Activated CD4-positive, alpha-beta T cell treated with anti-CD3 and anti-CD28 coated beads, Interleukin-2, amount 50 U/mL, for 1 hour (primary cell): ENCODE results near the gene C2orf69.

Experiments
- DNase-seq: peaks from one replicate; pipeline ENCODE4 v3.0.0-alpha.2; 2020

The C2orf69 gene

GRCh38 chr2:199973703-199974102 lies 62.6 kb downstream of the C2orf69 start:
- DNase-seq: no peak

DNA sequence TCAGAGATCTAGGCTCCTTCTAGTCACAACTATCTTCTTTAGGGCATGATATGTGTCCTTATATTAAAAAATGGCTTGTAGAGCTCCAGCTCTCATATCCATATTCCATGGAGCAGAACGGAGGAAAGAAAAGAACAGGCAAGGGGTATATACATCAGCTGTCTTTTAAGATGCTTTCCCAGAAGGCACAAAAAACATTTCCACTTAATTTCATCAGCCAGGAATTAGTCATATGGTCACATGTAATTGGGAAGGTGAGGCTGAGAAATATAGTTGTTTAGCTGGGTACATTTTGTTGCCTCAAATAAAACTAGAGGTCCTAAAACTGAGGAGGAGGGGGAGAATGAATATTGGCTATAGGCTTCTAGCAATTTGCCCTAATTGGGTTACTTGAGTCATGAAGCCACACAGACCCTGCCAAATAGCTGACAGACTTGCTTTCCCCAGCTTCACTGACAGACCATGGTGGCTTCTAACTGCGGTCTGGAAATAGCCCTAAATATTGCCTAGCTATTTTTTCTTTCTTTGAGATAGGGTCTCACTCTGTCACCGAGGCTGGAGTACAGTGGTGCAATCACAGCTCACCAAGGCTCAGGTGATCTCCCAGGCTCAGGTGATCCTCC lies 64.3 kb downstream of the C2orf69 start:
- no peak for DNase-seq
